Motor neuron (in vitro differentiated cells): ENCODE results near the gene SFT2D1. TPM values are rescaled to one million over a fixed set of nuclear protein-coding genes. Genes with fewer than 3 reads are reported as not detected.

Source experiments
- ATAC-seq, 8 experiments: fragments of 200-7000 bp; cut with Tn5 transposase; replicated peaks in 6 of 8; 2 replicates each; pipeline ENCODE4 v1.8.0; 2021; ENCODE audit warnings: mild to moderate bottlenecking in 8 of 8, moderate library complexity in 8 of 8
- H3K27ac ChIP-seq, 2 donors: fragments of 250-450 bp; sonication (Bioruptor Pico); 2 replicates each; pipeline ENCODE4 v1.9.0; 2021; ENCODE audit warnings: antibody characterized with exemption in 2 of 2, mild to moderate bottlenecking in 2 of 2, moderate library complexity in 1 of 2
- H3K4me1 ChIP-seq, 2 donors: fragments of 250-450 bp; sonication (Bioruptor Pico); replicated peaks in 1 of 2; 2 replicates each; pipeline ENCODE4 v1.6.1; 2021; ENCODE audit warnings: antibody characterized with exemption in 2 of 2, mild to moderate bottlenecking in 2 of 2, moderate library complexity in 1 of 2
- H3K4me3 ChIP-seq, 5 donors: fragments of 250-450 bp; sonication (Bioruptor Pico); 2 replicates each; pipeline ENCODE4 v1.9.0; 2021; ENCODE audit warnings: antibody characterized with exemption in 5 of 5, mild to moderate bottlenecking in 5 of 5, moderate library complexity in 4 of 5
- WGBS, 10 experiments: fragments of 450-650 bp; shearing (Covaris generic); methylation state at CpG; one replicate each; pipeline ENCODE4 v1.0.0; 2022; 5-methylcytosine and 5-hydroxymethylcytosine counted together
- in situ Hi-C, 9 experiments: fragments of 400-800 bp; cut with MboI; loops; one replicate each; pipeline ENCODE4 v1.15.0; 2021; ENCODE audit warnings: low sequenced_read_pairs in 9 of 9, low pct_unique_long_range_greater_than_20kb in 2 of 9; ENCODE audit not compliant: unreplicated experiment in 9 of 9
- total RNA-seq, 8 experiments: library from RNA; unstranded; fragments of 300-600 nt; gene quantifications; 2 replicates each; pipeline versions ENCODE4 v1.2.3 to v1.2.4, GENCODE V29; 2022

The SFT2D1 gene
- total RNA-seq, 8 experiments from 2014 or later: 21.4 to 53.5 (median 29.1) TPM

- Histone ChIP-seq H3K4me3 (peak overlapping the region; percentile 29 to 37 (median 34)), H3K4me1 (peaks cover 0 to 5% of the 10 kb centered on the region in 2 donors), H3K27ac (no peak overlapping the region)
- WGBS, 10 experiments: 25 to 29% methylated on average over 4 to 17 of the region's 115 CpGs; no CpG with 5 or more reads in 8 of the 10 experiments
- peak; percentile 54 to 79 (median 69) for ATAC-seq
- in situ Hi-C loops: no loop called here
Observed at GRCh38 chr6:166307082-166308032, 35.0 kb downstream of the SFT2D1 start.

DNA sequence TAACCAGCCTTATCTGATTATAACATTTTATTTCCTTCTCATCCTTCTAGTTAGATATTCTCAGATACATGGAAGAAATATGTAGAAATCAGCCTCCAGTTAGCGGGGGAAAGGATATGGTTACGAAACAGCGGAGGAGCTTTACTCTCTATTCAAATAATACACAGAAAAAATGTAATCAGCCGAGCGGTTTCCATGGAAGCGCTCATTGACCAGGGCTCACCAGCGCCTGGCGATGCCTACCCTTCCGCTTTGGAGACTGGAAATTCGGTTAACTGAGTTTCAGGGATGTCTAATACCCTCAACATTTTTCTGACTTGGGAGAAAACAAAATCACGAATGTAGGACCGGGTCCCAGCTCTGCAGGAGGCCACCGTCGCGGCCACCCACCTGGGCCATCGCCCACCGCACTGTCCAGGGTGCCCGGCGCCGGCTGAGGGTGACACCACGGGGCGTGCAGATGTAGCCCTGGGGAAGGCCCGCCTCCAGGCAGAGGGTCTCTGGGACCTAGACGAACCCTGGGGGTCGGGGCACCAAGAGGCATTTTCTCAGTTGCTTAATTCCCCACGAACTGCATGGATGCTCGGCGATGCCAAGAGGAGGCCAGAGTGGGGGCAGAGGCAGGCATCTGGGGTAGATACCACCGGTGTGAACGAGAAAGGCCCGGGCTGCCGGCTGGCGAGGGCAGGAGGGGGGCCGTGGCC, 35.8 kb downstream of the SFT2D1 start:
- no peak for ATAC-seq
- no peak overlapping the region for H3K4me3 ChIP-seq
- 44 to 93% (median 79%) methylated on average over 1 to 17 of the region's 34 CpGs for WGBS, 10 experiments
- H3K27ac ChIP-seq: no peak overlapping the region
- in situ Hi-C loops: no loop called here
- peaks cover 0 to 5% of the 10 kb centered on the region in 2 donors for H3K4me1 ChIP-seq

DNA sequence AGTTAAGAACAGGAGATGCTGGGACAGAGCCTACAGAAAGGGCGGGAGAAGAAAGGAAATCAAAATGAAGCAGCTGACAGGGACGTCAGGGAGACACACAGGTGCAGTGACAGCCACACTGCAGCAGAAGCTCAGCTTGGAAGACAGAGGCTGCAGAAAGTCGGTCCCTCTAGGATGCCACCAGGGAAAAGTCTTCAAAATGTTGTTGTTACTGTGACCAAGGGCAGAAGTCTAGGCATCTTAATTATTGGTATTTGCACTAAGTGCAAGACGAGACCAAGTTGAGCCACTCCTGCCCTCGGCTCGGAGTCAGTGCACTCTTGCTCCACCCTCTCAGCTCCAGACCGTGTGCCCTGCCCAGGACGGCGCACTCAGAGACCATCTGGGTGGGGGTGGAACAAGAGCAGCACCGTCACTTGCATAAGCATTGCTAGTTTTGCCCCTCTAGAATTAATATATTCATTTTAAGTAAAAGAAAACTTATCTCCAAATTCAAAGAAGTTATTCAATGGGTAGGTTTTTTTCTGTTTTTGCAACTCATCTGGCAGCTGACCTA, 36.7 kb downstream of the SFT2D1 start:
- ATAC-seq: peak in 3 of 8 experiments; percentile 57 to 89 (median 57)
- 0 to 82% (median 43%) methylated on average over 3 to 10 of the region's 10 CpGs for WGBS, 10 experiments
- H3K27ac ChIP-seq: no peak overlapping the region
- in situ Hi-C loops: no loop called here
- peaks cover 0 to 5% of the 10 kb centered on the region in 2 donors for H3K4me1 ChIP-seq
- H3K4me3 ChIP-seq: no peak overlapping the region

GRCh38 chr6:166304106-166304505, 38.2 kb downstream of the SFT2D1 start:
- Histone ChIP-seq H3K4me3 (no peak overlapping the region), H3K4me1 (peaks cover 0 to 5% of the 10 kb centered on the region in 2 donors), H3K27ac (no peak overlapping the region)
- WGBS, 10 experiments: 0 to 100% (median 68%) methylated on average over 1 to 3 of the region's 3 CpGs; no CpG with 5 or more reads in 5 of the 10 experiments
- no peak for ATAC-seq
- in situ Hi-C loops: no loop called here

DNA sequence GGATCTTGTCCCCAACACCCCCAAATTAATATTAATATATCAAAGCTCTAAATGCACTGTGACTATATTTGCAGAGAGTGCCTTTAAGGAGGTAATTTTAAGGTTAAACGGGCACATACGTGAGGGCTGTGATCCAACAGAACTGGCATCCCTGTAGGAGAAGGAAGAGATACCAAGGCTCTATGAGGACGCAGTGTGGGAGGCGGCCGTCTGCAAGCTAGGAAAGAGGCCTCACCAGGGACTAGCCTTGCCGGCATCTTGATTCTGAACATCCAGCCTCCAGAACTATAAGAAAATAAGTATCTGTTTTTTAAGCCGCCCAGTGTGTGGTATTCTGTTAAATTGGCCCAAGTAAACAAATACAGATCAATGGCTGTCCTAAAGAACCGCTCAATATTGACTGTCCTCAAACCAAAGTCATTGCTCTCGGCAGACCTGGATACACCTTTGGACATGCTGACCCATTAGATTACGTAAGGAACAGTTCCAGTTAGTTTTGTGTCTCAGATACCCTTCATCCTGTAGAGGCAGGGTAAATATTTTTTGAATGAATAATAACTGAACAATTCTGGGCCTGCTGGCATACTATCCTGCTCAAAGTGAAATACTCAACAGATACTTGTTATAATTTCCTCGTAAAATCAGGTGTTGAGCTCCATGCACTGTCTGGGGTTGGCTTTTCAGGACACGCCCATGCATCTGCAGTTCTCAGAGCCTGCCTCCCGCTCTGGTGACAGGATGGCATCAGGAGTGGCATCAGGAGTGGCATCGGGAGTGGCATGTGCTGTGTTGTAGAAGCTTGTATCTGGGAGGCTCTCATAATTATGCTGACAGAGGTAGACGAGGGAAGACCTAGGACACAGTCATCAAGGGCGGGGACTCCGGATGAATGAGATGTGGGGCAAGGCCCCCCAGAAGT, 40.5 kb downstream of the SFT2D1 start:
- no peaks in the 10 kb centered on the region for H3K4me1 ChIP-seq
- WGBS, 10 experiments: 59 to 95% (median 79%) methylated on average over 6 to 14 of the region's 17 CpGs; no CpG with 5 or more reads in 2 of the 10 experiments
- in situ Hi-C loops: no loop called here
- no peak overlapping the region for H3K4me3 ChIP-seq
- ATAC-seq: no peak
- no peak overlapping the region for H3K27ac ChIP-seq

DNA sequence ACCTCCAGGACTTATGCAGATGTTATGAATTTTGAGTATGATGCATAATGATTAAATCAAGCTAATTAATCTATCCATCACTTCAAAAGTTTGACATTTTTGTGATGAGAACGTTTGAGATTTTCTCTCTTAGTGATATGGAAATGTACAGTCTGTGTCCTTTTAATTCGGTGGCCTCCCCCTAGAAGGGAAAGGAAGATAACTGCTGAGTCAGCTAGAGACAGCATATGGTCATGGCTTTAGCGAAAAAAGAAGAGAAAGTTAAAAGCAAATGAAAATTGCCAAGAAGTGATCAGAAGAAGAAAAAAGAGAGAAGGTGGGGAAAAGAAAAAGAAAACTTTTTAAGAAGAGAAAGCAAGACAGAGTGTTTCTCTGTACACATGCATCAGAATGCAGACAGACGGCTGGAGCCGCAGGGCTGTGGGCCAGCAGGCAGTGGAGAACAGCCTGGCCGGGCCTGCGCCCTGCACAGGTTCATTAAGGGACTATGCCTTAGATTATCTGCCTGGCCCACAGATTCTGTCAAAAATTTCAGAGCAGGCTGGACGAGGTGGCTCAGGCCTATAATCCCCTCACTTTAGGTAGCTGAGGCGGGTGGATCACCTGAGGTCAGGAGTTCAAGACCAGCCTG, 41.9 kb downstream of the SFT2D1 start:
- in situ Hi-C loops: no loop called here
- H3K4me3 ChIP-seq: no peak overlapping the region
- H3K27ac ChIP-seq: no peak overlapping the region
- WGBS, 10 experiments: 32 to 100% (median 67%) methylated on average over 1 to 9 of the region's 9 CpGs
- ATAC-seq: no peak
- H3K4me1 ChIP-seq: no peaks in the 10 kb centered on the region

- ATAC-seq: no peak
- no peaks in the 10 kb centered on the region for H3K4me1 ChIP-seq
- H3K27ac ChIP-seq: no peak overlapping the region
- 40 to 94% (median 85%) methylated on average over 1 to 13 of the region's 23 CpGs; no CpG with 5 or more reads in 2 of the 10 experiments for WGBS, 10 experiments
- in situ Hi-C loops: loop anchor here in 2 of 9 experiments (25.0 kb wide), 2 partner anchors 90 to 115 kb away; partner anchors contain the start of gene MPC1 (in 1 of the 2)
- no peak overlapping the region for H3K4me3 ChIP-seq
Observed at GRCh38 chr6:166297606-166298005, 44.7 kb downstream of the SFT2D1 start.

- H3K27ac ChIP-seq: no peak overlapping the region
- in situ Hi-C loops: loop anchor here in 2 of 9 experiments (25.0 kb wide), 2 partner anchors 91 to 116 kb away; partner anchors contain the start of gene MPC1 (in 1 of the 2)
- no peak overlapping the region for H3K4me3 ChIP-seq
- no peak for ATAC-seq
- H3K4me1 ChIP-seq: no peaks in the 10 kb centered on the region
- WGBS, 10 experiments: 0 to 90% (median 60%) methylated on average over 1 to 7 of the region's 10 CpGs; no CpG with 5 or more reads in 1 of the 10 experiments
Observed at GRCh38 chr6:166296035-166296883, 46.1 kb downstream of the SFT2D1 start.

DNA sequence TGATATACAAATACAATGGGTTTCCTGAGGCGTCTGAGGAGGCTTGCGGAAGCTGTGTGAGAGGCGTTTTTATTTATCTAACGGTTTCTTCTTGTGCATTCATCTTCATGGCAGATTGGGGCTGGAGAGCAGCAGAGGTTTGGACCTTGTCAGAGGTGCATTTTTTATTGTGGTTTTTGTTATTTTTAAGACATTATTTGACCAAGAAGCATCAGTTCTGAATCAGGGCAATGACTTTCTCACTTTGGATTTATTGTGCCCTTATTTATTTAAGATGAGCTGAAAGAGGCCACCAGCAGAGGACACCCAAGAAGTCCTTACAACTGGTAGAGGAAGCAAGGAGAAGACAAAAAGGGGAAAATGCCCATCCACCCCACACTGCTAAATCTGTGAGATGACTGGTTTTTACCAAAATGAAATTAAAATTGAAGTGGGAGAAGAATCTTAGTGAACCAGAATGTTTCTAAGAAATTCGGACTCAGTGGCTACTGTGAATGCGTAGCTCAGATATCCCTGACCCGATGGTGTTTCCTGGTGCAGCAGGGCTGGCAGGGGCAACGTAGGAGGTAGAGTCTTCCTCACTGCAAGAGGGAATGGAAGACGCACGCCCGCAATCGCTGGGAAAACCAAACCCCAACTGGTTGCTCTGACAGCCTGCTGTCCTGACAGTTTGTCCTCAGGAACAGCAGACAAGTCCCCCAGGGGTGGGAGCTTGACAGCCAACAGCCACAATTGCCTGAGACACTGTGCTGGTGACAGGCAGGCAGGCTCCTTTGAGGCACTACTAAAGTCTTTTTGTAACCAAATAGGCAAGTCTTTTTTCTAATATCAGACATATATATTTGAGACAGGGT, 48.4 kb downstream of the SFT2D1 start:
- Histone ChIP-seq H3K27ac (no peak overlapping the region), H3K4me3 (no peak overlapping the region), H3K4me1 (no peaks in the 10 kb centered on the region)
- no peak for ATAC-seq
- in situ Hi-C loops: loop anchor here in 2 of 9 experiments (25.0 kb wide), 2 partner anchors 93 to 118 kb away; partner anchors contain the start of gene MPC1 (in 1 of the 2)
- 50 to 92% (median 82%) methylated on average over 2 to 10 of the region's 12 CpGs for WGBS, 10 experiments

DNA sequence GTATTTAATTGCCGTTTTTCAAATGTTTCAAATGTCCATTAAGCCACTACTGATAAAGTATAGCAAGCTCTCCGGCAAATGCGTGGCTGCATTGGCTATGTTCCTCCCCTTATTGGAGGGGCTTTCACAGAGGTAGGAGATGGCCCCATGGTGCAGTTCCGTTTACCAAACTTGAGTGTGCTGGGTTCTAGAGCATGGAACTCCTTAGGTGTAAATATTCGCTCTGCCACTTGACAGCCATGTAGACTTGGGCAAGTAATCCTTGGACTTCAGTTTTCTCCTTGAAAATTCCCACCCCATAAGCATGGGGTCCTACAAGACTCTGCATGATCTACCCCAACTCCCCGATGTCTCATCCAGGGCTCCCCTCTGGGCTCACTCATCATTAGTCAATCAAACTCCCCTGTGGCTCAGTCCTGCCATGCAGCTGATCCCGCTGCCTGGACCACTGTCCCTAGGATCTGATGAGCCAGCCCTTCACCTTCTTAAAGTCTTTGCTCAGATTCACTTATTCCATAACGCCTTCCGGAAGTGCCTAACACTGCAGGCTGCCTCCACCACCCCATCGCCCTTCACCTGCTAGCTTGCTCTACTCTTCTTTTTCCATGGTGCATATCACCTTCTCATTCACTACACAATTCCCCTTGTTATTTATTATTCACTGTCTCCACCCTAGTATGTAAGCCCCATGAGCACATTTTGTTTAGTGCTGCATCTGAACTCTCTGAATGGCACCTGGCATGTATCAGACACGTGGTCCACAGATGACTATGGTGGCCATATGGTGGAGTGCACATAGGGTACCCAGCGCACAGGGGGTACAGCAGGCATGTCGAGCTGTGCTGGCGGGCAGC, 52.9 kb downstream of the SFT2D1 start:
- peak in 2 of 8 experiments; percentile 31 to 39 for ATAC-seq
- in situ Hi-C loops: loop anchor here in 2 of 9 experiments (25.0 kb wide), 2 partner anchors 98 to 123 kb away; partner anchors contain the start of gene MPC1 (in 1 of the 2)
- H3K4me3 ChIP-seq: no peak overlapping the region
- no peak overlapping the region for H3K27ac ChIP-seq
- H3K4me1 ChIP-seq: peaks cover 0 to 3% of the 10 kb centered on the region in 2 donors
- 40 to 98% (median 85%) methylated on average over 1 to 12 of the region's 14 CpGs for WGBS, 10 experiments
